DLD1 (cell line): ENCODE data around the gene CADM1.
"Not testable (repeated sequence)": the region's sequence is repeated elsewhere in the genome, so short reads cannot be mapped to it uniquely, and the experiment has no call there.

Experiments used
- in situ Hi-C: cut with HindIII; loops from 2 replicates; pipeline ENCODE4 v1.10.0; 2017; ENCODE audit warnings: low sequenced_read_pairs

CADM1 gene

DNA sequence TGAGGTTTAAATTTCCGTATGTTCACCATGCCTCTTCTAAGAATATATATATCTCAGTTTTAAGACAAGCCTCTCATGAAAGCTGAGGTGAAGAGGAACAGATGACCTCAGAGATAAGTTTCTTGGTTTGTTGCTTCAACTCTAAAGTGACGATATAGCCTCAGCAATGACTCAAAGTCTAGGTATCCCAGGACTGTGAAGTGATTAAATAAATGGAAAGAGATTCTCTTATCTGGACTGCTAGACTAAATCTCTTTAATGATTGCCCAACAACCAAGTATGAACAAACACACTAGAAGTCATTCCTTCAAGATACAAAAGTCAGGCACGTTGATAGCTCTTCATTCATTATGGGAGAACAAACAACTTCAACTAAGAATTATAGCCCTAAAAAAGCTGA is 15.3 kb downstream of the CADM1 start:
- in situ Hi-C loops: no loop called here

GRCh38 chr11:115481528-115481927 is 22.7 kb downstream of the CADM1 start:
- in situ Hi-C loops: no loop called here

DNA sequence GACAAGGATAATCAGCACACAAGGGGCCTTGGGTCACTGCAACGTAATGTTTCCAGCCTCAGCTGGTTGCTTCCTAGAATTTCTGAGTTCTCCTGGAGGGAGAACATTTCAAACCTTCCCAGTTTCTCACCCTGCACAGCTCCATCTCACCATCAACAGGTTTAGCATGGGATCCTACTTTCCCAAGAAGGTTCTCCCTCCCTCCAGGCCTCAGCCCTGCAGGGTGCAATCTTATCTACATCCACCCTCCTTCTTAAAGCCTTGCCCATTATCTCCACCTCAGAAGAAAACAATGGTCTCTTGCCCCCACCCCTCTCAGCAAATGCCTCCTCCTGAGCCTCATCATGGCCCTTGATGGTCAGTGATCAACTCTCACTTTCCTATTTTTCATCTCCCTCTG is 23.6 kb downstream of the CADM1 start:
- in situ Hi-C loops: no loop called here

GRCh38 chr11:115477410-115477809 is 26.8 kb downstream of the CADM1 start:
- in situ Hi-C loops: no loop called here

- in situ Hi-C loops: no loop called here
Observed at GRCh38 chr11:115476463-115477286, 27.5 kb downstream of the CADM1 start.

DNA sequence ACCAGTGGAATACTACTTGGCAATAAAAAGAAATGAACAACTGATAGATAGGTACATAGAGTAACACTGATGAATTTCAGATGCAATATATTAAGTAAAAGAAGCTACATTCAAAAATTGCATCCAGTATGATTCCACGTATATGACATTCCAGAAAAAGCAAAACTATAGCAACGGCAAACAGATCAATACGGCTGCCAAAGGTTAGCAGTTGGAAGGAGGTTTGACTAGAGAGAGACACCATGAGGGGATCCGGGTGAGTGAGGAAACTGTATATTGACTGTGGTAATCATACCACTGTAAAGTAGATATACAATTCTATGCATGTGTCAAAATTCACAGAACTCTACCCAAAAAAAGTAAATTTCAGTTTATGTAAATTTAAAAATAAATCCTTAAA is 28.7 kb downstream of the CADM1 start:
- in situ Hi-C loops: no loop called here

- in situ Hi-C loops: not testable (repeated sequence)
Observed at GRCh38 chr11:115474306-115474705, 29.9 kb downstream of the CADM1 start.

DNA sequence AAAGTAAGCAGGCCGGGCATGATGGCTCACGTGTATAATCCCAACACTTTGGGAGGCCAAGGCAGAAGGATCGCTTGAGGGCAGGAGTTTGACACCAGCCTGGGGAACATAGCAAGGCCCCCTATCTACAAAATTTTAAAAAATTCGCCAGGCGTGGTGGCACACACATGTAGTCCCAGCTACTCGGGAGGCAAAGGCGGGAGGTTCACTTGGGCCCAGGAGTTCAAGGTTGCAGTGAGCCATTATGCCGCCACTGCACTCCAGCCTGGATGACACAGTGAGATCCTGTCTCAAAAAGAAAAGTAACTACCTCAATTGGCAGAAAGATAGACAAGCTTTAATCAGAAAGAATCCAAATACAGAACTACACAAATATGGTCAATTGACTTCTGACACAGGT is 31.0 kb downstream of the CADM1 start:
- in situ Hi-C loops: no loop called here

GRCh38 chr11:115471367-115471766 is 32.8 kb downstream of the CADM1 start:
- in situ Hi-C loops: no loop called here

DNA sequence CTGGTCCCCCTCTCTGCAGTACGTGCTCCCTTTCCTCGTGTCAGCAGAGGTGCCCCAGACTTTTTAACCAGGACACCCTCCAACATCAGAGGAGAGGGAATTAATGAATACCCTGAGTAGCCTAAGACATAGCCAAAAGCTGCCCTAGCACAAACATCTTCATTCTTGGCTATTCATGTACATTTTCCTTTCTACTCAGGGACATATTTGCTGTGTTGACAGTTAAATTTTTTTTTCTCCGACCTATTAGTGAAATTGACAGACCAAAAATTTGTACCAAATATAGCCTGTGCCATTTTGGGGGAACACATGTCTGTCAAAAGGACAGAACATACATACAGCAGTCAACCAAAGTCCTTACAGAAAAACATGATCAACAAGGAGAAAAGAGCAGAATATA is 33.3 kb downstream of the CADM1 start:
- in situ Hi-C loops: no loop called here

GRCh38 chr11:115469361-115469760 is 34.9 kb downstream of the CADM1 start:
- in situ Hi-C loops: no loop called here

- in situ Hi-C loops: no loop called here
Observed at GRCh38 chr11:115466122-115466521, 38.1 kb downstream of the CADM1 start.

DNA sequence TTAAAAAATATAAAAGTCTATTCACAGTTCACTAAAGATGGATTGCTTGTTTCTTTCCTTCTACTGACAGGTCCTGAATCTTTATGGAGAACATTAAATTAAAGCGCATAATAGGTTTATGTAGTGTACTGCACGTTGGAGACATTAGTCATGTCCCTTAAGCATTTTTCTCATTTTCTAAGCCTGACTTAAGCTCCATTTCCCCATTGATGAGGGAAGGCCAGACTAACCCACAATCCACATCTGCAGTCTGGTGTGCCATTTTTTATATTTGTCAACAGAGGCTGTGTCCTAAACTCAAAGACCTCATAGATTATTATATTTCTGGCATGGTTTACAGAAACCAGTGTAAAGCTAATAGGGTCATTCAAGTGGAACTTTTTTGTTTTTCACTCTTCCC is 39.9 kb downstream of the CADM1 start:
- in situ Hi-C loops: no loop called here

DNA sequence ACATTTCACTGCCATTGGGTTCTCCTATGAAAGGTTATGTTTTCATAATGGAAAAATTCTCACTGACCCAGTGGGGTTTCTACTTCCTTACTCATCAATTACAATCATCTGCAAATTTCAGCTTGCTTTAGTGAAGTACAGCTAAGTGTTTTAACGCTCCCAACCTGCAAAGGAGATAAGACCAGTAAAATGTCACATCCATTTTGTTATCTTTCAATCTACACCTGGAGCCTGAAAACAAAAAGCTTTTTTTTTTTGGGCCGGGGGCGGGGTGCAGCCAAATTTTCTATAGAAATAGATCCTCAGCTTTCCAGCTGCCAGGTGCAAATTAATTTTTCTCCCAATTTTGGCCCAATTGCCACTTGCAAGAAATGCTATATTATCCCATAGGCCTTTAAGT is 40.6 kb downstream of the CADM1 start:
- in situ Hi-C loops: no loop called here

DNA sequence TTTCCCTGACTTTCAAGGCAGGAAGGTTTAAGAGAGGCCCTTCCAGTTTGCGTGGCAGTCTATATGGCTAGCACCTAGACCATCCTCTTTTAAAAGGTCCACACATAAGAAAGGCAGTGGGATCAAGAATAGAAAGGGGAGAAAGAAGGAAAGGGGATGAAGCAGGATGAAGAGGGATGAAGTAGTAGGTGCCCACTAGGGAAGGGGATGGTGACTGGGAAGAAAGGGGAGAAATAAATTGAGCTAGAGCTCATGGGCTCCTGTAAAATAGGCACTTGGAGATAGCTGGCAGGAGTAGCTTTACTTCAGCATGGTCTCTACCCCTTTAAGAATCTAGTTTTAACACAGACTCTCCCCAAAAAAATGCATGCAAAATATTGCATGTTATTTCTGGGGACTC is 41.5 kb downstream of the CADM1 start:
- in situ Hi-C loops: no loop called here

DNA sequence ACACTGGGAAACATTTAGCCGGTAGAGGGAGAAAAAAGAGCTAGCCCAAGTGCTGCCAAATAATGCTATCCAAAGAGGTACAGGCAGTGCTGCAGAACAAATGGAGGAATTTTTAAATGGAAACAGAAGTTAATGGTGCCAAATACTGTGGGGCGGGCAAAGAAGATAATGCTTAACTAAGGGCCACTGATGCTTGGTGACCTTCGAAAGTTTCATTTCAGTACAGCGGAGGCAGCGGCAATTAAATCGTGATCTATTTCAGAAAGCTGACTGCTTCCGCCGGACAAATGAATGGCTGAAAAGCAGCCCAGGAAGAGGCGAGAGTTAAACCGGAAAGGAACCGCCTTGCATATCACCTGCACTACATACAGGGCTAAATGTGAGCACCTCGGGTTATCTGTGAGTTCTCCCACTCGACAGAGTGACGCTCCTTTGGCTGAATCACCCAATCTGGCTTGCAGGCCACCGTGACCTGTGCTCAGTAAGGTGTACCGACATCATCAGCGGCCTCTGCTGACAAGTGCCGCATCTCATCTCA is 42.1 kb downstream of the CADM1 start:
- in situ Hi-C loops: no loop called here

GRCh38 chr11:115460512-115460911 is 43.7 kb downstream of the CADM1 start:
- in situ Hi-C loops: no loop called here

DNA sequence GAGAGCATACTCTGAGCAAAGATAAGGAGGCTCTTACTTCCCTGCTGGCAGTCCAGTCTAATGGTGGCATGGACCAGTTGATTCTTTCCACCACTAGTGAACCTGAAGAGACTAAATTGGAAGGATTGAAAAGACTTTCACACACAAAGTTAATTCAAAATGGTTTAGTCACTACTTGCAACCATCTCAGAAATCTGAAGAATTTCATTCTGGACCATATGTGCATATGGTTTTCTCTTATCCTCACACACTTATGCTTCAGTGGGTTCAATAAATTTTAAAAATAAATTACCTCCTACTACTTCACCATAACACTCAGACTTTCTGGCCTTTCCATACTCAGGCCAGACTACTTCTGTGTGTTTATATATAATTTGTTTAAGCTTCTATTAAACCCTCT is 44.7 kb downstream of the CADM1 start:
- in situ Hi-C loops: no loop called here

- in situ Hi-C loops: no loop called here
Observed at GRCh38 chr11:115458877-115459276, 45.3 kb downstream of the CADM1 start.

DNA sequence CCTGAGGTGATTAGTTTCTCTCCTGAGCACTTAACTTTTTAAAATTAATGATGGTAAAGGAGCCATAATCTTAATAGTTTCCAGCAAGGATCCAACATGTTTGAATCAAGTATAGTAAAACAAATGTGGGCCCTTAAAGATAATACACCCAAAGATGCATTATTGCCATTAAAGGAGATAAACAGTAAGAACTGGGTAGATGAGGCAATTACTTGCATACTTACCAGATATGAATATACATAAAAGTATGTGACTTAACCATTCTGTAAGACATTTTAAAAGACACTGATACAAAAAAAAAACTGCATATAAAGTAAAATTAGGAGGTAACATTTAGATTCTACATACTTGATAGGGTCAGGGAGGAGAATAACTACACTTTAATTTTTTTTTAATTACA is 48.2 kb downstream of the CADM1 start:
- in situ Hi-C loops: no loop called here

GRCh38 chr11:115455613-115456012 is 48.6 kb downstream of the CADM1 start:
- in situ Hi-C loops: no loop called here

DNA sequence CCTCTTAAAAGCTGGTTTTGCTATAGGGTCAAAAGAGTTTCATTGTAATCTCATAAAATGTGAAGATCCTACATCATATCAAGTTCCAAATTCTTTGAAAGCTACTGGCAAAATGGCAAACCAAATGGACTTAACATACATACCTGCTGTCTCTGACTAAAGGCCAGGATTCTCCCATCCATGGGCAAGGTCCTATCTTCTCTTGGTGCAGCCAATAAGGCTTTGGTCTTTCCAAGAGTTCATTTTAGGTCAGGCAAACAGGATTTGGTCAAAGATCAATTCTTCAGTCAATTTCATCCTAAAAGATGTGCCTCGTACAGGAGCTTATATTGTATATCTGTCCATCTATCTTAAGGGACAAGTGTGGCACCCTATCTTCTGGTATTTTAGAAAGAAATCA is 49.7 kb downstream of the CADM1 start:
- in situ Hi-C loops: no loop called here
